ENCODE measurements around the gene FRMPD4.

The FRMPD4 gene

GRCh38 chrX:12372111-12372510 lies 233.8 kb downstream of the FRMPD4 start:
- DNase-seq, result no peak

GRCh38 chrX:12374286-12374685 lies 236.0 kb downstream of the FRMPD4 start:
- DNase-seq, result no peak

- no peak for DNase-seq
These were observed 240.0 kb downstream of the FRMPD4 start for GRCh38 chrX:12378253-12378652.

GRCh38 chrX:12378706-12379105 lies 240.4 kb downstream of the FRMPD4 start:
- DNase-seq, result no peak

GRCh38 chrX:12379671-12380070 lies 241.4 kb downstream of the FRMPD4 start:
- DNase-seq, result no peak

- no peak for DNase-seq
These were observed 244.9 kb downstream of the FRMPD4 start for GRCh38 chrX:12383196-12383595.

GRCh38 chrX:12390301-12390700 lies 252.0 kb downstream of the FRMPD4 start:
- DNase-seq, result no peak

GRCh38 chrX:12396584-12396983 lies 258.3 kb downstream of the FRMPD4 start:
- DNase-seq, result no peak

GRCh38 chrX:12400218-12400617 lies 261.9 kb downstream of the FRMPD4 start:
- DNase-seq, result no peak

GRCh38 chrX:12401252-12401651 lies 263.0 kb downstream of the FRMPD4 start:
- DNase-seq, result no peak

GRCh38 chrX:12403474-12404082 lies 265.3 kb downstream of the FRMPD4 start:
- no peak for DNase-seq

- DNase-seq, result no peak
These were observed 267.0 kb downstream of the FRMPD4 start for GRCh38 chrX:12405306-12405705.

GRCh38 chrX:12410523-12410922 lies 272.2 kb downstream of the FRMPD4 start:
- DNase-seq, result no peak

- DNase-seq, result no peak
These were observed 273.6 kb downstream of the FRMPD4 start for GRCh38 chrX:12411831-12412230.

- DNase-seq, result no peak
These were observed 274.3 kb downstream of the FRMPD4 start for GRCh38 chrX:12412561-12412960.

- no peak for DNase-seq
These were observed 281.3 kb downstream of the FRMPD4 start for GRCh38 chrX:12419591-12419990.

- no peak for DNase-seq
These were observed 283.6 kb downstream of the FRMPD4 start for GRCh38 chrX:12421918-12422317.

- no peak for DNase-seq
These were observed 285.1 kb downstream of the FRMPD4 start for GRCh38 chrX:12423346-12423745.

- no peak for DNase-seq
These were observed 287.2 kb downstream of the FRMPD4 start for GRCh38 chrX:12425496-12425895.

- DNase-seq, result no peak
These were observed 288.1 kb downstream of the FRMPD4 start for GRCh38 chrX:12426420-12426819.

- no peak for DNase-seq
These were observed 296.2 kb downstream of the FRMPD4 start for GRCh38 chrX:12434493-12434892.

- no peak for DNase-seq
These were observed 301.1 kb downstream of the FRMPD4 start for GRCh38 chrX:12439416-12439815.

GRCh38 chrX:12440246-12440645 lies 302.0 kb downstream of the FRMPD4 start:
- DNase-seq, result no peak

GRCh38 chrX:12441381-12442128 lies 303.3 kb downstream of the FRMPD4 start:
- DNase-seq, result no peak

Data from DMS79 treated with DMSO at 0.1 percent for 48 hours (cell line).